HCT116 (cell line): Measurements from ENCODE around the gene COBL. TPM values are rescaled to one million over a fixed set of nuclear protein-coding genes. Genes with fewer than 3 reads are reported as not detected.

Source experiments
- ATAC-seq: fragments of 200-7000 bp; cut with Tn5 transposase; 2 replicates; pipeline ENCODE4 v1.9.1; 2020; ENCODE audit warnings: mild to moderate bottlenecking, moderate library complexity
- BruUV-seq: library from RNA; stranded (reverse); fragments of 400-500 nt; replicated peaks from 2 replicates; lab custom pipeline; 2021; lab: Mats Ljungman, UMichigan
- CTCF ChIA-PET: fragments of 300-600 bp; sonication (Branson Sonifier 250); formaldehyde crosslinking; loops from one replicate; lab custom pipeline; 2021; ENCODE audit warnings: antibody characterized with exemption; lab: Charles Lee
- POLR2A ChIA-PET: fragments of 300-600, 350-600 bp; sonication (Branson Sonifier 250); formaldehyde crosslinking; loops from one replicate; lab custom pipeline; 2021; ENCODE audit warnings: antibody characterized with exemption; lab: Charles Lee
- RAD21 ChIA-PET, 2 experiments: fragments of 300-600 bp; sonication (Branson Sonifier 250); formaldehyde crosslinking; loops; one replicate each; lab custom pipeline; 2023; ENCODE audit warnings: low total read pairs in 2 of 2; ENCODE audit not compliant: uncharacterized antibody in 2 of 2, unreplicated experiment in 2 of 2, low non-redundant PET in 1 of 2; lab: Charles Lee
- DNase-seq: peaks from one replicate; pipeline ENCODE4 v3.0.0-alpha.2; 2010; ENCODE audit warnings: low read depth, low spot score
- H2AFZ ChIP-seq: fragments of 200-600 bp; shearing (Covaris generic), sonication (generic); 2 replicates; pipeline ENCODE4 v1.6.1; 2017; ENCODE audit warnings: low read depth, mixed run types, mixed read lengths, antibody characterized with exemption, low read length; ENCODE audit not compliant: poor library complexity, severe bottlenecking
- H3K27ac ChIP-seq: 2 replicates; pipeline ENCODE4 v1.5.1; 2012; ENCODE audit warnings: low read depth, low read length
- H3K27me3 ChIP-seq: fragments of 200-600 bp; sonication (generic); 2 replicates; pipeline ENCODE4 v1.6.1; 2016; ENCODE audit warnings: mixed run types, low read length, mixed read lengths; ENCODE audit not compliant: insufficient read depth
- H3K36me3 ChIP-seq, 2 experiments: fragments of 200-500 bp in 1 of 2; fragments of 200-600 bp in 1 of 2; sonication (Bioruptor generic) in 1 of 2; sonication (generic) in 1 of 2; 2 replicates each; pipeline versions ENCODE4 v1.5.1 to v1.6.1; 2014 to 2016; ENCODE audit warnings: low read length in 2 of 2, inconsistent platforms in 1 of 2, mixed read lengths in 1 of 2, mixed run types in 1 of 2; ENCODE audit not compliant: insufficient read depth in 2 of 2, control insufficient read depth in 1 of 2
- H3K4me1 ChIP-seq, 2 experiments: fragments of 200-600 bp in 1 of 2; sonication (generic) in 1 of 2; 2 replicates each; pipeline versions ENCODE4 v1.5.1 to v1.6.1; 2012 to 2017; ENCODE audit warnings: low read length in 2 of 2, inconsistent platforms in 1 of 2, mild to moderate bottlenecking in 1 of 2, mixed read lengths in 1 of 2, mixed run types in 1 of 2, moderate library complexity in 1 of 2; ENCODE audit not compliant: insufficient read depth in 2 of 2, control insufficient read depth in 1 of 2
- H3K4me2 ChIP-seq: fragments of 200-600 bp; sonication (generic); 2 replicates; pipeline ENCODE4 v1.6.1; 2017; ENCODE audit warnings: mixed run types, low read length, mixed read lengths
- H3K4me3 ChIP-seq, 2 experiments: fragments of 200-600 bp in 1 of 2; sonication (generic) in 1 of 2; replicated peaks in 1 of 2; 2 replicates each; pipeline ENCODE4 v1.5.1; 2011 to 2016; ENCODE audit warnings: low read length in 2 of 2, control low read depth in 1 of 2, low read depth in 1 of 2, mild to moderate bottlenecking in 1 of 2, mixed read lengths in 1 of 2, mixed run types in 1 of 2
- H3K79me2 ChIP-seq: fragments of 200-600 bp; sonication (generic); 2 replicates; pipeline ENCODE4 v1.6.1; 2017; ENCODE audit warnings: mild to moderate bottlenecking, mixed run types, low read length, moderate library complexity, mixed read lengths; ENCODE audit not compliant: insufficient read depth
- H3K9ac ChIP-seq: fragments of 200-600 bp; sonication (generic); 2 replicates; pipeline ENCODE4 v1.6.1; 2016; ENCODE audit warnings: low read length, mixed read lengths
- H3K9me2 ChIP-seq: fragments of 200-600 bp; sonication (generic), shearing (Covaris generic); 2 replicates; pipeline ENCODE4 v1.6.1; 2017; ENCODE audit warnings: mixed run types, mild to moderate bottlenecking, moderate library complexity; ENCODE audit not compliant: insufficient read depth
- H3K9me3 ChIP-seq, 2 experiments: fragments of 200-500 bp in 1 of 2; fragments of 200-600 bp in 1 of 2; sonication (Bioruptor generic) in 1 of 2; sonication (generic) in 1 of 2; 2 replicates each; pipeline ENCODE4 v1.6.1; 2014 to 2017; ENCODE audit warnings: low read length in 2 of 2, mixed read lengths in 2 of 2, inconsistent platforms in 1 of 2, low read depth in 1 of 2, mild to moderate bottlenecking in 1 of 2, mixed run types in 1 of 2, moderate library complexity in 1 of 2; ENCODE audit not compliant: control insufficient read depth in 1 of 2, insufficient read depth in 1 of 2
- H4K20me1 ChIP-seq: fragments of 200-600 bp; sonication (generic), shearing (Covaris generic); 2 replicates; pipeline ENCODE4 v1.6.1; 2017; ENCODE audit warnings: mixed run types, mild to moderate bottlenecking, moderate library complexity; ENCODE audit not compliant: insufficient read depth
- CBX3 ChIP-seq: IDR thresholded peaks from 2 replicates; pipeline ENCODE4 v1.6.1; 2012; ENCODE audit warnings: low read depth
- EZH2 ChIP-seq: fragments of 200-600 bp; sonication (generic); IDR thresholded peaks from 2 replicates; pipeline ENCODE4 v1.6.1; 2017; ENCODE audit warnings: antibody characterized with exemption, mixed run types
- EZH2phosphoT487 ChIP-seq: fragments of 200-600 bp; IDR thresholded peaks from 2 replicates; pipeline ENCODE4 v1.6.1; 2018; ENCODE audit warnings: antibody characterized with exemption, borderline replicate concordance
- JUND ChIP-seq: IDR thresholded peaks from 2 replicates; pipeline ENCODE4 v1.6.1; 2012
- POLR2AphosphoS5 ChIP-seq: IDR thresholded peaks from 2 replicates; pipeline ENCODE4 v1.6.1; 2011; ENCODE audit warnings: mild to moderate bottlenecking, low read depth, low read length, moderate library complexity
- REST ChIP-seq: IDR thresholded peaks from 2 replicates; pipeline ENCODE4 v1.6.1; 2012; ENCODE audit warnings: low read depth
- SIN3A ChIP-seq: IDR thresholded peaks from 2 replicates; pipeline ENCODE4 v1.6.1; 2012; ENCODE audit warnings: low read depth
- SRF ChIP-seq: IDR thresholded peaks from 2 replicates; pipeline ENCODE4 v1.6.1; 2012; ENCODE audit warnings: low read depth
- TCF7L2 ChIP-seq: IDR thresholded peaks from 2 replicates; pipeline ENCODE4 v1.7.0; 2011; ENCODE audit warnings: borderline replicate concordance, inconsistent platforms; ENCODE audit not compliant: insufficient read depth, insufficient read length; ENCODE audit errors: extremely low read depth
- YY1 ChIP-seq: IDR thresholded peaks from 2 replicates; pipeline ENCODE4 v1.6.1; 2011; ENCODE audit warnings: low read length, low read depth, moderate library complexity, mild to moderate bottlenecking; ENCODE audit not compliant: insufficient replicate concordance; ENCODE audit errors: extremely low read depth
- ZNF274 ChIP-seq: fragments of 200-500 bp; sonication (Bioruptor generic); IDR thresholded peaks from 2 replicates; pipeline ENCODE4 v1.6.1; 2014; ENCODE audit warnings: mild to moderate bottlenecking, low read depth, low read length, inconsistent platforms
- intact Hi-C: fragments of 100-400 bp; cut with micrococcal nuclease; formaldehyde crosslinking; loops from 2 replicates; pipeline ENCODE4 v1.10.0; 2022
- total RNA-seq: library from RNA; stranded (reverse); gene quantifications from one replicate; pipeline ENCODE4 v1.2.1, GENCODE V29; 2021; ENCODE audit not compliant: unreplicated experiment
- TF ChIP-seq, protein P1 (sequence below): IDR thresholded peaks from 2 replicates; pipeline ENCODE4 v1.6.1; 2012
- TF ChIP-seq, protein P2 (sequence below), 3 experiments: fragments of 200-600 bp in 1 of 3; sonication (generic) in 1 of 3; IDR thresholded peaks in 2 of 3; conservative IDR thresholded peaks in 1 of 3; 2 replicates each; pipeline ENCODE4 v1.5.1; 2012 to 2017; ENCODE audit warnings: low read depth in 2 of 3, low read length in 2 of 3, antibody characterized with exemption in 1 of 3, borderline replicate concordance in 1 of 3, control low read depth in 1 of 3, mild to moderate bottlenecking in 1 of 3, mixed read lengths in 1 of 3, mixed run types in 1 of 3, moderate library complexity in 1 of 3; ENCODE audit not compliant: insufficient read depth in 1 of 3
- TF ChIP-seq, protein P3 (sequence below): IDR thresholded peaks from 2 replicates; pipeline ENCODE4 v1.6.1; 2011; ENCODE audit warnings: mild to moderate bottlenecking, low read length, moderate library complexity; ENCODE audit not compliant: insufficient replicate concordance; ENCODE audit errors: extremely low read depth

Gene COBL
- total RNA-seq, 1 experiment from 2014 or later, result 19.3 TPM

- Histone ChIP-seq H4K20me1 (no peaks in the 10 kb centered on the region), H2AFZ (no peak overlapping the region), H3K79me2 (no peaks in the 10 kb centered on the region), H3K9ac (no peak overlapping the region), H3K4me2 (no peak overlapping the region), H3K27ac (no peak overlapping the region), H3K4me3 (no peak overlapping the region), H3K36me3 (no peaks in the 10 kb centered on the region), H3K9me2 (no peaks in the 10 kb centered on the region), H3K4me1 (no peaks in the 10 kb centered on the region), H3K27me3 (no peaks in the 10 kb centered on the region), H3K9me3 (no peaks in the 10 kb centered on the region)
- TF ChIP-seq, protein P1, sequence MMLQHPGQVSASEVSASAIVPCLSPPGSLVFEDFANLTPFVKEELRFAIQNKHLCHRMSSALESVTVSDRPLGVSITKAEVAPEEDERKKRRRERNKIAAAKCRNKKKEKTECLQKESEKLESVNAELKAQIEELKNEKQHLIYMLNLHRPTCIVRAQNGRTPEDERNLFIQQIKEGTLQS, result no peak
- TF ChIP-seq JUND (no peak), CBX3 (no peak), EZH2phosphoT487 (no peak), POLR2AphosphoS5 (no peak), SIN3A (no peak), SRF (no peak), YY1 (no peak), EZH2 (no peak), REST (no peak), ZNF274 (no peak), TCF7L2 (no peak)
- TF ChIP-seq, protein P2, sequence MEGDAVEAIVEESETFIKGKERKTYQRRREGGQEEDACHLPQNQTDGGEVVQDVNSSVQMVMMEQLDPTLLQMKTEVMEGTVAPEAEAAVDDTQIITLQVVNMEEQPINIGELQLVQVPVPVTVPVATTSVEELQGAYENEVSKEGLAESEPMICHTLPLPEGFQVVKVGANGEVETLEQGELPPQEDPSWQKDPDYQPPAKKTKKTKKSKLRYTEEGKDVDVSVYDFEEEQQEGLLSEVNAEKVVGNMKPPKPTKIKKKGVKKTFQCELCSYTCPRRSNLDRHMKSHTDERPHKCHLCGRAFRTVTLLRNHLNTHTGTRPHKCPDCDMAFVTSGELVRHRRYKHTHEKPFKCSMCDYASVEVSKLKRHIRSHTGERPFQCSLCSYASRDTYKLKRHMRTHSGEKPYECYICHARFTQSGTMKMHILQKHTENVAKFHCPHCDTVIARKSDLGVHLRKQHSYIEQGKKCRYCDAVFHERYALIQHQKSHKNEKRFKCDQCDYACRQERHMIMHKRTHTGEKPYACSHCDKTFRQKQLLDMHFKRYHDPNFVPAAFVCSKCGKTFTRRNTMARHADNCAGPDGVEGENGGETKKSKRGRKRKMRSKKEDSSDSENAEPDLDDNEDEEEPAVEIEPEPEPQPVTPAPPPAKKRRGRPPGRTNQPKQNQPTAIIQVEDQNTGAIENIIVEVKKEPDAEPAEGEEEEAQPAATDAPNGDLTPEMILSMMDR (IDR thresholded peaks at IDR 0.05 in 2 of 3, conservative IDR thresholded peaks at IDR 0.05 in 1 of 3; ENCODE audit: borderline replicate concordance in 1 of 3, insufficient read depth in 1 of 3, low read depth in 2 of 3, low read length in 2 of 3), result no peak
- TF ChIP-seq, protein P3, sequence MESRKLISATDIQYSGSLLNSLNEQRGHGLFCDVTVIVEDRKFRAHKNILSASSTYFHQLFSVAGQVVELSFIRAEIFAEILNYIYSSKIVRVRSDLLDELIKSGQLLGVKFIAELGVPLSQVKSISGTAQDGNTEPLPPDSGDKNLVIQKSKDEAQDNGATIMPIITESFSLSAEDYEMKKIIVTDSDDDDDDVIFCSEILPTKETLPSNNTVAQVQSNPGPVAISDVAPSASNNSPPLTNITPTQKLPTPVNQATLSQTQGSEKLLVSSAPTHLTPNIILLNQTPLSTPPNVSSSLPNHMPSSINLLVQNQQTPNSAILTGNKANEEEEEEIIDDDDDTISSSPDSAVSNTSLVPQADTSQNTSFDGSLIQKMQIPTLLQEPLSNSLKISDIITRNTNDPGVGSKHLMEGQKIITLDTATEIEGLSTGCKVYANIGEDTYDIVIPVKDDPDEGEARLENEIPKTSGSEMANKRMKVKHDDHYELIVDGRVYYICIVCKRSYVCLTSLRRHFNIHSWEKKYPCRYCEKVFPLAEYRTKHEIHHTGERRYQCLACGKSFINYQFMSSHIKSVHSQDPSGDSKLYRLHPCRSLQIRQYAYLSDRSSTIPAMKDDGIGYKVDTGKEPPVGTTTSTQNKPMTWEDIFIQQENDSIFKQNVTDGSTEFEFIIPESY, result no peak
- ChIA-PET RAD21 (no interaction called here), CTCF (no interaction called here), POLR2A (no interaction called here)
- intact Hi-C loops, result no loop called here
- DNase-seq (no peak), ATAC-seq (no peak)
- no TSS peak for BruUV-seq
Measured at GRCh38 chr7:51077316-51077986, 239.2 kb downstream of the COBL start.
